Neuronal stem cell (in vitro differentiated cells): ENCODE results near the gene PPP2R5A.
A peak's percentile ranks its signal among the peaks of the same experiment; 100 is the strongest.

Experiments
- DNase-seq: peaks from one replicate; pipeline ENCODE4 v3.0.0-alpha.2; 2013; ENCODE audit warnings: low spot score
- H2AFZ ChIP-seq: one replicate; pipeline ENCODE4 v1.6.1; 2013; ENCODE audit warnings: mild to moderate bottlenecking, low read length, inconsistent platforms
- H2AK5ac ChIP-seq: 2 replicates; pipeline ENCODE4 v1.6.1; 2013; ENCODE audit warnings: low read depth, mild to moderate bottlenecking, inconsistent platforms, low read length, moderate library complexity, mixed read lengths
- H2BK120ac ChIP-seq: 2 replicates; pipeline ENCODE4 v1.6.1; 2013; ENCODE audit warnings: low read depth, mild to moderate bottlenecking, inconsistent platforms, low read length, moderate library complexity, mixed read lengths
- H2BK12ac ChIP-seq: one replicate; pipeline ENCODE4 v1.6.1; 2013; ENCODE audit warnings: low read length, inconsistent platforms
- H2BK15ac ChIP-seq: 2 replicates; pipeline ENCODE4 v1.6.1; 2013; ENCODE audit warnings: mild to moderate bottlenecking, low read length, inconsistent platforms, mixed read lengths
- H2BK5ac ChIP-seq: one replicate; pipeline ENCODE4 v1.6.1; 2013; ENCODE audit warnings: inconsistent platforms, mild to moderate bottlenecking, low read length, moderate library complexity
- H3K14ac ChIP-seq: one replicate; pipeline ENCODE4 v1.6.1; 2013; ENCODE audit warnings: low read length, inconsistent platforms
- H3K18ac ChIP-seq: 2 replicates; pipeline ENCODE4 v1.6.1; 2013; ENCODE audit warnings: low read length, inconsistent platforms
- H3K23ac ChIP-seq: 2 replicates; pipeline ENCODE4 v1.6.1; 2013; ENCODE audit warnings: low read depth, mild to moderate bottlenecking, mixed read lengths, low read length, inconsistent platforms; ENCODE audit not compliant: poor library complexity
- H3K27ac ChIP-seq: replicated peaks from 3 replicates; pipeline ENCODE4 v1.5.1; 2013; ENCODE audit warnings: low read length, inconsistent platforms
- H3K27me3 ChIP-seq, 3 experiments: 2 replicates each; pipeline ENCODE4 v1.6.1; 2013; ENCODE audit warnings: low read length in 3 of 3, mild to moderate bottlenecking in 2 of 3, inconsistent platforms in 1 of 3, low read depth in 1 of 3, mixed read lengths in 1 of 3, moderate library complexity in 1 of 3; ENCODE audit not compliant: control insufficient read depth in 3 of 3, insufficient read depth in 3 of 3
- H3K36me3 ChIP-seq, 2 donors: replicated peaks in 1 of 2; 2 replicates each; pipeline ENCODE4 v1.6.1; 2013; ENCODE audit warnings: low read length in 2 of 2; ENCODE audit not compliant: control insufficient read depth in 2 of 2, insufficient read depth in 2 of 2
- H3K4ac ChIP-seq: 2 replicates; pipeline ENCODE4 v1.6.1; 2013; ENCODE audit warnings: inconsistent platforms, mild to moderate bottlenecking, low read length, moderate library complexity
- H3K4me1 ChIP-seq, 2 donors: 1 replicate in 1 of 2; 2 replicates in 1 of 2; pipeline ENCODE4 v1.6.1; 2013; ENCODE audit warnings: low read length in 2 of 2, low read depth in 1 of 2; ENCODE audit not compliant: control insufficient read depth in 2 of 2, insufficient read depth in 1 of 2
- H3K4me2 ChIP-seq: one replicate; pipeline ENCODE4 v1.6.1; 2013; ENCODE audit warnings: mild to moderate bottlenecking, low read length, inconsistent platforms; ENCODE audit not compliant: insufficient read depth, poor library complexity, severe bottlenecking
- H3K4me3 ChIP-seq, 2 donors: 2 replicates each; pipeline ENCODE4 v1.5.1; 2013; ENCODE audit warnings: low read length in 2 of 2, mild to moderate bottlenecking in 2 of 2, inconsistent platforms in 1 of 2, moderate library complexity in 1 of 2
- H3K79me1 ChIP-seq: one replicate; pipeline ENCODE4 v1.6.1; 2013; ENCODE audit warnings: low read depth, mild to moderate bottlenecking, inconsistent platforms, low read length, moderate library complexity
- H3K9ac ChIP-seq: one replicate; pipeline ENCODE4 v1.6.1; 2013; ENCODE audit warnings: mild to moderate bottlenecking, low read depth, low read length, inconsistent platforms; ENCODE audit not compliant: poor library complexity
- H3K9me3 ChIP-seq, 2 donors: replicated peaks in 1 of 2; 2 replicates each; pipeline versions ENCODE3 to v1.6.1; 2013; ENCODE audit warnings: low read length in 2 of 2, mild to moderate bottlenecking in 2 of 2, inconsistent platforms in 1 of 2, low read depth in 1 of 2, mixed read lengths in 1 of 2, moderate library complexity in 1 of 2; ENCODE audit not compliant: control insufficient read depth in 2 of 2, insufficient read depth in 1 of 2
- H4K8ac ChIP-seq: one replicate; pipeline ENCODE4 v1.6.1; 2013; ENCODE audit warnings: low read depth, mild to moderate bottlenecking, inconsistent platforms, low read length, moderate library complexity
- H4K91ac ChIP-seq: one replicate; pipeline ENCODE4 v1.6.1; 2013; ENCODE audit warnings: low read length, low read depth, mild to moderate bottlenecking, inconsistent platforms; ENCODE audit not compliant: poor library complexity
- WGBS, 2 donors: extraction: QIAGEN DNeasy Blood & Tissue Kit; methylation state at CpG; one replicate each; pipeline ENCODE4 v1.1.7; 2013; ENCODE audit warnings: missing lambda C conversion rate in 2 of 2, mixed read lengths in 1 of 2; ENCODE audit not compliant: insufficient read length in 2 of 2, insufficient replicate concordance in 1 of 2; ENCODE audit errors: extremely low coverage in 2 of 2; 5-methylcytosine and 5-hydroxymethylcytosine counted together

Gene PPP2R5A

GRCh38 chr1:212271823-212272485, 13.3 kb upstream of the PPP2R5A start:
- Histone ChIP-seq H3K18ac (no peak overlapping the region), H4K91ac (no peak overlapping the region)

GRCh38 chr1:212281590-212281989, 3.6 kb upstream of the PPP2R5A start:
- H2BK5ac ChIP-seq, result no peak overlapping the region

More at GRCh38 chr1:212271823-212272485, 13.3 kb upstream of the PPP2R5A start:
- no peak overlapping the region for H2BK120ac ChIP-seq
- no peak overlapping the region for H2BK15ac ChIP-seq
- H3K27ac ChIP-seq, result no peak overlapping the region
- peaks cover 3 to 5% of the 10 kb centered on the region in 2 donors for H3K4me1 ChIP-seq
- no peak overlapping the region for H3K4me2 ChIP-seq
- no peak for DNase-seq
- H4K8ac ChIP-seq, result no peak overlapping the region
- no peaks in the 10 kb centered on the region for H3K79me1 ChIP-seq
- H3K36me3 ChIP-seq, result no peaks in the 10 kb centered on the region
- H2AK5ac ChIP-seq, result no peak overlapping the region
- no peak overlapping the region for H3K23ac ChIP-seq
- H3K9ac ChIP-seq, result no peak overlapping the region
- no peaks in the 10 kb centered on the region for H3K9me3 ChIP-seq
- H3K4ac ChIP-seq, result no peak overlapping the region
- no CpG with 5 or more reads among the region's 3 CpGs for WGBS, 2 donors
- H3K14ac ChIP-seq, result no peak overlapping the region
- no peak overlapping the region for H3K4me3 ChIP-seq
- peak overlapping the region; percentile 33 for H2AFZ ChIP-seq
- no peak overlapping the region for H2BK12ac ChIP-seq
- H2BK5ac ChIP-seq, result no peak overlapping the region
- no peaks in the 10 kb centered on the region for H3K27me3 ChIP-seq

GRCh38 chr1:212283741-212284140, 1.5 kb upstream of the PPP2R5A start:
- no peak overlapping the region for H3K23ac ChIP-seq
- H3K27ac ChIP-seq, result no peak overlapping the region
- no peak overlapping the region for H4K8ac ChIP-seq
- DNase-seq, result no peak
- H3K4me1 ChIP-seq, result no peaks in the 10 kb centered on the region
- no peak overlapping the region for H2BK120ac ChIP-seq
- H2AK5ac ChIP-seq, result no peak overlapping the region
- no peak overlapping the region for H3K4ac ChIP-seq
- H2AFZ ChIP-seq, result no peak overlapping the region
- H2BK5ac ChIP-seq, result no peak overlapping the region
- whole genome bisulfite sequencing, 2 donors, result no CpG with 5 or more reads among the region's 9 CpGs
- no peaks in the 10 kb centered on the region for H3K9me3 ChIP-seq
- no peak overlapping the region for H3K9ac ChIP-seq
- peaks cover 2% of the 10 kb centered on the region for H3K79me1 ChIP-seq
- no peaks in the 10 kb centered on the region for H3K36me3 ChIP-seq
- H3K14ac ChIP-seq, result no peak overlapping the region
- H3K4me2 ChIP-seq, result no peak overlapping the region
- no peak overlapping the region for H2BK15ac ChIP-seq
- no peak overlapping the region for H3K18ac ChIP-seq
- no peak overlapping the region for H3K4me3 ChIP-seq
- peaks cover 0 to 5% (median 0%) of the 10 kb centered on the region in 3 experiments for H3K27me3 ChIP-seq
- H4K91ac ChIP-seq, result no peak overlapping the region
- H2BK12ac ChIP-seq, result no peak overlapping the region

More at GRCh38 chr1:212281590-212281989, 3.6 kb upstream of the PPP2R5A start:
- Histone ChIP-seq H3K27ac (no peak overlapping the region), H2AFZ (no peak overlapping the region), H3K4me1 (no peaks in the 10 kb centered on the region), H2BK15ac (no peak overlapping the region), H3K79me1 (peaks cover 2% of the 10 kb centered on the region), H3K4ac (no peak overlapping the region), H4K8ac (no peak overlapping the region), H3K18ac (no peak overlapping the region), H3K9ac (no peak overlapping the region), H3K23ac (no peak overlapping the region), H2BK120ac (no peak overlapping the region), H3K14ac (no peak overlapping the region), H4K91ac (no peak overlapping the region), H3K4me2 (no peak overlapping the region), H3K4me3 (no peak overlapping the region), H2AK5ac (no peak overlapping the region), H3K27me3 (peaks cover 0 to 3% (median 0%) of the 10 kb centered on the region in 3 experiments), H2BK12ac (no peak overlapping the region), H3K36me3 (no peaks in the 10 kb centered on the region), H3K9me3 (no peaks in the 10 kb centered on the region)
- no CpG with 5 or more reads among the region's 2 CpGs for WGBS, 2 donors
- DNase-seq, result no peak

GRCh38 chr1:212284332-212284743, 872 bp upstream of the PPP2R5A start:
- Histone ChIP-seq H2BK15ac (no peak overlapping the region), H3K9me3 (no peaks in the 10 kb centered on the region), H3K79me1 (peaks cover 2% of the 10 kb centered on the region), H3K18ac (no peak overlapping the region), H2AFZ (peak overlapping the region; percentile 99), H3K27me3 (peaks cover 0 to 5% (median 0%) of the 10 kb centered on the region in 3 experiments), H3K4ac (no peak overlapping the region), H3K14ac (no peak overlapping the region), H3K4me3 (peak overlapping the region; percentile 63 to 91), H3K4me2 (peak overlapping the region; percentile 79), H2BK12ac (no peak overlapping the region), H3K23ac (peak overlapping the region; percentile 93), H4K91ac (no peak overlapping the region), H3K9ac (no peak overlapping the region), H2BK120ac (no peak overlapping the region), H4K8ac (no peak overlapping the region), H3K4me1 (no peaks in the 10 kb centered on the region), H3K27ac (peak overlapping the region; percentile 87), H3K36me3 (no peaks in the 10 kb centered on the region), H2BK5ac (peak overlapping the region; percentile 7), H2AK5ac (no peak overlapping the region)
- WGBS, 2 donors, result no CpG with 5 or more reads among the region's 14 CpGs
- no peak for DNase-seq
